Activated CD8-positive, alpha-beta memory T cell treated with anti-CD3 and anti-CD28 coated beads, Interleukin-2, amount 50 U/mL, for 1 hour (primary cell): Measurements from ENCODE around the gene GPR18.
"Not testable (repeated sequence)": the region's sequence is repeated elsewhere in the genome, so short reads cannot be mapped to it uniquely, and the experiment has no call there.

Experiments used
- DNase-seq: peaks from one replicate; pipeline ENCODE4 v3.0.0-alpha.2; 2020; ENCODE audit errors: extremely low read depth

The GPR18 gene

DNA sequence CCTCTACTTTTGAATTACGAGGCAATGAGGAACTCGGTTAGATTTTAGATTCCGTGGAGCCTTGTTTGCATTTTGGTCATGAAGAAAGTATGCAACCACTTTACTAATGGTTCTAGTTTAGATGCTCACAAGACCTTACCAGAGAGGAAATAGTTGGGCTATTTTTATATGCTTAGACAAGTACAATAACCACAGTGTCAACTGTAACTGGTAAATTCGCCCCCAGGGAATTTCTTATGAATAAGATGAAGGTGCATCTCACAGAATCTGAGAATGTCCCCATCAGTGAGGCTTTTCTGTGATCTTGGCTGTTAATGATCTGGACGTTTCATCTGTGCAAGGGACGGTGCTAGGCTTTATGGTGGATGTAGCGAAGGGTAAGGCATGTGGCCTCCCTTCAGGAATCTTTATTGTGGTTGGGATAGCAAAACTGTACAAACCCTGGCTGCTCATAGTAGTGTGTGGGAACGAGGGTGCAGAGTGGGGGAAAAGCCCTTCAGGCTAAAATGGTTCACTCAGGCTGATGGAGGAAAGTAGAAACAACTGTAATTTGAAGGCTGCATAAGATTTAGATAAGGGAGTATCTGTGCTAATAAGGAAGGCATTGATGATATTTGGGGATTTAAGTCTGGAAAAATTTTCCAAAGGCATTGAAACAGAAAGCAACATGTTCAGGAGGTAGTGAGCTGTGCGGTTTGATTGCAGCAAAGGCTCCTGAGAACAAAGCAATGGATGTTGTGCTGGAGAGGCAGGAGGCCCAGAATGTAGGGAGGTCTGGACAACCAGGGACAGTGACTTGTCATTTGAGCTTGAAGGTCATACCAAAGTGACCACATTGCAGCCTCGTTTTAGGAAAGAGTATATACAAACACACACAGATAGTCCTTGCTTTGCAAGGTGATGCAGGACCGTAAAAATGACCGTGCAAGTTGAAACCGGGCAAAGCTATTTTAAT, 29.2 kb downstream of the GPR18 start:
- no peak for DNase-seq

DNA sequence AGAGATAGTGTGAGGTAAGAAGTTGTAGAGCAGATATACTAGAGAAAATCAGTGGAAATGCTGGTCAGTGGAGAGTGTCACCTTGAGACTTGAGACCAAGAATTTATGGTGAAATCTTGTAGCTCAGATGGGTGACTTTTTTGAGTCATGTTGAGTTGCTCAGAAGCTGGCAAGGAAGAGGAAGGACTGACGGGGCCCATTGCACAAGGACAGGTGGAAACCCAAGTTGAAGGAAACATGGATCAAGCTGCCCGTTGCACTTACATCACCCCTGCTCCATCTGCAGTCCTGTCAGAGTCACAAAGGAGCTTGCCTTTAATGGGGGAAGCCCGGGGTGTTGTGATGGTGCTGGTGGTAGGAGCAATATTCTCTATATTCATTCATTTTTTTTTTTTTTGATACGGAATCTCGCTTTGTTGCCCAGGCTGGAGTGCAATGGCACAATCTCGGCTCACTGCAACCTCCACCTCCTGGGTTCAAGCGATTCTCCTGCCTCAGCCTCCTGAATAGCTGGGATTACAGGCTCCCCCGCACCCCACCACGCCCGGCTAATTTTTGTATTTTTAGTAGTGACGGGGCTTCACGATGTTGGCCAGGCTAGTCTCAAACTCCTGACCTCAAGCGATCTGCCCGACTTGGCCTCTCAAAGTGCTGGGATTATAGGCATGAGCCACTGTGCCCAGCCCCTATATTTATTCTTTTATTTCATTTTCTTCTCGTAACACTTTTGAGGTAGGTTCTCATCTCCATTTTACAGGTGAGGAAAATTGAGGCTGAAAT, 30.1 kb downstream of the GPR18 start:
- DNase-seq: no peak

DNA sequence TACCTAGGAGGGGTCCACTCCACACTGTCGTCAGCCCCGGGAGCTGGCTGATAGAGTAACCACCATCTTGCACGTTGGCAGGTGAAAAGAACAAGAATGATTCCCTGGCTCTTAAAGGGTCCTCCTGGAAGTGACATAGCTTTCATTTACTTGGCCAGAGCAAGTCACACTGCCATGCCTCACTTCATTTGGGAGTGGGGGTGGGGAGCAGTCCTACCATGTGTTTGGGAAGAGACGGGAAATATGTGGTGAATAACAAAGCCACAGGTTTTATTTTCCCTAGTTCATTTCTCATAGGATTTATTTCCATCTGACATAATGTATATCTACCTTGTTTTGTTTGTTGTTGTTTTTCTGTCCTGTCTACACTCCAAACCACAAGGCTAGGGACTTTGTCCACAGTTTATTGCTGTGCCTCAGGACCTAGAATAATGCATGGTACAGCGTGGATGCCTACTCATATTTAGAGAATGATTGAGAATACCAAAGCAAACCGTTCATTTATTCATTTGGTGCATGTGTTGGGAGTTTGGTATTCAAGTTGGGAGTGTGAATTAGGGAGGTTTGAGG, 30.8 kb downstream of the GPR18 start:
- no peak for DNase-seq

DNA sequence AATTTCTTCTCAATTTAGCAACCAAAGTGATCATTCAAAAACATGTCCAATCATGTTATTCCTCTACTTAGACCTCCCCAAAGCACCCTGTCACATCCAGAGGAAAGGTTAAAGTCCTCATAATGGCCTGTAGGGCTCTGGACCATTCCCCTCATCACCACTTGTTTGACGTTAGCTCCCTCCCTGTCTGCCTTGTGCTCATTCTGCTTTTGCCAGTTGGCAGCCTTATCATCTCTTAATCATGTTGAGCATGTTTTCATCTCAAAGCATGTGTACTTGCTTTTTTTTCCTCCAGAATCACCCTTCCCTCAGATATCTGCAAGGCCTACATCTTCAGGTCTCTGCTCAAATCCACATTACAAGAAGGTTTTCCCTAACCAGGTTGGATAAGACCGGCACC, 31.7 kb downstream of the GPR18 start:
- DNase-seq: no peak

DNA sequence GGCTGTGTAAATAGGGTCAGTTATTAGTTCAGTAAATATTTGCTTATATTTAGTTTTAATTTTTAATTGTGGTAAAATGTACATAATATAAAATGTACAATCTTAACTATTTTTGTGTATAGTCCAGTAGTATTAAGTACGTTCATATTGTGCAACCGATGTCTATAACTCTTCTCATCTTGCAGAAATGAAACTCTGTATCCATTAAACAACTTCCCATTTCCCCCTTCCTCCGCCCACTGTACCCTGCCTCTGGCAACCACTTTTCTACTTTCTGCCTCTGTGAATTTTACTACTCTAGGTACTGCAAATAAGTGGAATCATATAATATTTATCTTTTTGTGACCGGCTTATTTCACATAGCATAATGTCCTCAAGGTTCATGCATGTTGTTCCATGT, 33.1 kb downstream of the GPR18 start:
- no peak for DNase-seq

DNA sequence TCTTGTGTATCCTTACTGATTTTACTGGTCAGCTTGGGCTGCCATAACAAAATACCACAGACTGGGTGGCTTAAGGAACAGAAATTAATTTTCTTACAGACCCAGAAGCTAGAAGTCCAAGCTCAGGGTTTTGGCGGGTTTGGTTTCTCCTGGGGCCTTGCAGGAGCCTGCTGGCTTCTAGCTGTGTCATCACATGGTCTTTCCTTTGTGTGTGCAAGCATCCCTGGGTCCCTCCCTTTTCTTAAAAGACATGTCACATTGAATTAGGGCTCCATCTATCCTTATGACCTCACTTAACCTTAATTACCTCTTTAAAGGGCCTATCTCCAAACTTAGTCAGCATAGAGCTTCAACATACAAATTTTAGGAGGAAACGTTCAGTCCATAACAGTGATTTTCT, 34.2 kb downstream of the GPR18 start:
- no peak for DNase-seq

DNA sequence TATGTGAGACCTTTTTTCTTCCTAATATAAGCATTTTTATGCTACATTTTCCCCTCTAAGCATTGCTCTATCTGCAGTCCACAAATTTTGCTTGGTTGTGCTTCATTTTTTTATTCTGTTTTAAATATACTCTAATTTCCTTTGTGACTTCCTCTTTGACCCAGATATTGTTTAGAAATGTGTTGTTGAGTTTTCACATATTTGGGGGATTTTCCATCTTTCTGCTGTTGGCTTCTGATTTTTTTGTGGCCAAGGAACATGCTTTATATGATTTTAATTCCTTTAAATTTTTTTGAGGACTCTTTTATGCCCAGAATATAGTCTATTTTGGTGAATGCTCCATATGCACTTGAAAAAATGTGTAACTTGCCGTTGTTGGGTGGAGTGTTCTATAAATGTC, 34.6 kb downstream of the GPR18 start:
- DNase-seq: no peak

DNA sequence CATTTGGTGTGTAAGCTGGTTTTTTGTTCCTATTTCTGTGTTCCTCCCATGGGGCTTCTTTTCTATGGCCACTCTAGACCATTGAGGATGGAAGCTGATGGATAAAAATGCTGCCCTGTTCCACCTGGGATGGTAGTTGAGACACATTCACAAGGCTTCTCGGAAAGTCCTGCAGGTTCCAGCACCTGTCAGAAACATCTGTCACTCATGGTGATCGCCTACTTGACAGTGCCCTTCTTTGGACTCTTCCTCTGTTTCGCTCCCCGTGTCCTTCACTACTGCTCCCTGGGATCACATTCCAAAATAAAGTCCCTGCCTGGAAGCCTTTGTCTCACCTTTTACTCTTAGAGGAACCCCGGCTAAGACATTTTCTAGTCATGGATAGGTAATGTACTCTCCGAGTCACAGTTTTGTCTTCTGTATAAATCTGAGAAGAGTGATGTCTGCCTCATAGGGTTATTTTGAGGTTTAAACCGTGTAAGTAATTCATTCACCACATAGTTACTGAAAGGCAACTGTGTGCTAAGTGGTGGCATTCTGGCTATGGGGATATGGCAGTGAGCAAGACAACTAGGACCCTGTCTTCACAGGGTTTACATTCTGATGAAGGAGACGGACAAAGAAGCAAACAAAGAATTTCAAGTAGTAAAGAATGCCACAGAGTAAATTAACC, 36.5 kb downstream of the GPR18 start:
- DNase-seq: no peak

DNA sequence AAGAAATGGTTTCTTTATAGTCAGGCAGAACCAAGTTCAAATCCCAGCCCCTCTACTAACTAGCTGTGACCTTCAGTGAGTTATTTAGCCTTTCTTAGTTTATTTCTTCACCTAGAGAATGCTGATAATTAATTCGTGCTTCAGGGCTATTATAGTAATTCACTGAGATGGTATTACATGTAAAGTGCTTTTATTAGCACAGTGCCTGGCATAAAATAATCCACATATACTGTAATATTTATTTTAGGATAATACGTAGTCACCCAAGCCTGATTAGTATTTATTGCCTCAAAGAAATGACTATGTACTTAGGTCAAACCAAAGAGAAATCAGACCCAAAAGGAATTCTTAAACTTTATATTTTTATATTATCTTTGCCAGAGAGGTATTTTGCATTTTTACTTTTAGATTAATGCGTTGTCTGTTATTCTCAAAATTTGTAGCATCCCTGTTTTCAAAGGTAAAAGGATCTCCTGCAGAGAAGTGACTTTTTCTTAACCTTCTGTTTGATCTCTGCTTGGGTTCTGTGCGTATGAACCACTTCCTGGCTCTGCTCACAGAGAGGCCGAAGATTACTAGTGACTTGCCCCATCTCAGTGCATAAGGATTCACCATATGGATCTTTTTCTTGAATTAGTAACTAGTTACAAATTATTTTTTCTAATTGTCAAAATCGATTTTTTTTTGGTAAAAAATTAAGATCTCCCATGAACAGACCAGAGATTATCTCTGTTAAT, 37.8 kb downstream of the GPR18 start:
- DNase-seq: no peak

DNA sequence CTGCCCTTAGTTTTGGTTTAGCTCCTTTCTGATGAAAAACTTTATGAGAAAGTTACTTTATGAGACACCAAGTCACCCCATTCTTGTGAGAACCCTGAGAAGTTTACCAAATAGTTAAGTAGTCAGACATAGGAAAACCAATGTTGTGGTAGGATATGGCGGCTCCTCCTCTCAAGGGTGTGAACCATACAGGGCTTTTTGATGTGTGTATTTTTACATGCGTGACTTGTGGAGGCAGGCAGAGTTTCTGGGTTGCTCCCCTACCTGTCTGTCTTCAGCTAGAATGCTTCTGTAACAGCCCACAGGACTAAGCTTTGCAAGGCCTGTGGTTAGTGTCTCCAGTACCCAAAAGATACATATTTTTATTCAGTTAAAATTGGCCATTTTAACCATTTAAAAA, 39.2 kb downstream of the GPR18 start:
- no peak for DNase-seq

DNA sequence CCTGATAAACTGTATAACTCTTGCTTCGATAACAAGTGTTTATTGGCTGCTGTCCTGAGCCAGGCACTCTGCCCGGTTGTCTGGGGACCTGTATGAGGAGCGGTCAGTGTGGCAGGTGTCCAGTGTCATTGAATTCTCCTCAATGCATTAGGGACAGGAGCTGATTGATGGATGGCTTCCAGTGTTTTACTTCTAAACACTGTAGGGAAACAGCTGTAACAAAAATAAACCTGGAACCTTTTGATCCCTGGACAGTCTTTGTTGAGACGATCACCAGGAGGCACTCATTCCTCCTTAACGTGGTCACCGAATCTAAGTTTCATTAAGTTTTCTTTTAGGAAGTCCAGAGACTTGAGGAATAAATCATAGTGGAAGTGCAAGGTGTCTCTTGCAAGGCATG, 39.6 kb downstream of the GPR18 start:
- no peak for DNase-seq

DNA sequence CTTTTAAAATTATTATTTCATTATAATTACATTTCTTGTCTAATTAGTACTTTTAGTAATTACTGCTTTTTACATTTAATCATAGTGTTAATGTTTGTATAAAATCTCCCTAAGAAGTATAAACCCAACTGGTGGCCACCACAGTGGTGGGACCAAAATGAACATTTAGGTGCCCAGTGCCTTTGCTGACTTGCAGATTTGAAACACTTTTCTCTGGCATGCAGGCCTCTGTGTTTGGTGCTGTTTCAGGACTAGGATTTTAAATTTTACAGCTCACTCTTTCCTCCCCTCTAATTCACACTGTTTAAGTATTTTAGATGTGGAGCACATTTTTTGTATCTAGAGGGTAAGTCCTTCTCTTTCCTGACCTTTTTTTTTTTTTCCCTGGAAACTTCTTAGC, 40.1 kb downstream of the GPR18 start:
- no peak for DNase-seq

DNA sequence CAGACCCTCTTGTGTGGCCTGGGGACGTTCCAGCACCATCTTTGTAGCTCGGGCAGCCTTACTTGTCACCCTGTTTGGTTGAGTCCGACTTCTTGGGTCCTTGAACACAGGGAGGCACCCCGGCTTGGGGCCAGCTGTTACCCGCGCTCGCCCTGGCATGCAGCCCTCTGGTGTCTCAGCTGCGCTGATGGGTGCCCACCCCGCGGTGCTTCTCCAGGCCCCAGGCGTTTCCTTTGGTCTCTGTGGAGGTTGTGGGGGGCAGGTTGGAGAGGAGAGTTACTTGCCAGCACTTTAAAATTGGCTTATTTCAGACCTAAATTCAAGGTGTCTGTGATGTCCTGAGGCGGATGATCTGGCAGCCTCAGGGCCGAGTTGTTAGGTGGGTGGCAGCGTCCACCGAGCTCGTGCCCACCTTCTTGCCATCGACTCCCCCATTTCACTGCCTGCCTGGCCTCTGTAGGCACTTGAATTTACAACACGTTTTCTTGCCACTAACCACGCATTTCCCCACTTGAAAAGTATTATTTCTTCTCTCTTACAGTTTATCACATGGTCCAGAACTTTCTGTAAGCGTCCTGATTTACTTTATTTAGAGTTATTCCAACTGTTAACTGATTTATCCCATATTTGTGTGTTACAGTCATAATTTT, 40.6 kb downstream of the GPR18 start:
- DNase-seq: no peak

DNA sequence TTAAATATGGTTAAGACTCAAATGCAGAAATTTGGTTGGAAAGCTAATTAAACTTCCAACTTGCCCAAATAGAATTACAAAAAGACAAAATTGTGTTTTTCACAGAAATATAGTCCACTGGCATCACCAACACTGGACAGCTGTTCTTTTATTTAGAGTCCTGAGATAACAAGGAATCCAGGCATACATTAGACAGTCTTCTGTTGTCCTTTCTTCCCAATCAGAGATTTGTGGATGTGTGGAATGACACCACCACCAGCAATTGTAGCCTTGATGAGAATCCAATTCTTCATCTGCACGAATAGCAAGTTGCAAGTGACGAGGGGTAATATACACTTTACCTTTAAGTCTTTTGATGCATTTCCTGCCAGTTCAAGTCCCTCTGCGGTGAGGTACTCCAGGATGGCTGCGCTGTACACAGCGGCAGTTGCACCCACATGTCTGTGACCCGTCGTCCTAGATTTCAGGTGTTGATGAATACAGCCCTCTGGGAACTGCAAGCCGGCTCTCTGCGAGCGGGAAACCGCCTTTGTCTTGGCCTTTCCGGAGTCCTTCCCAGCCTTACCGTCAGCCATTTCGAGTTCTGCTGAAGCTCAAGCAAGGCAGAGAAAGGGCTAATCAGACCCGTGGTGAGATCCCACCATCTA, 42.9 kb downstream of the GPR18 start:
- DNase-seq: no peak

DNA sequence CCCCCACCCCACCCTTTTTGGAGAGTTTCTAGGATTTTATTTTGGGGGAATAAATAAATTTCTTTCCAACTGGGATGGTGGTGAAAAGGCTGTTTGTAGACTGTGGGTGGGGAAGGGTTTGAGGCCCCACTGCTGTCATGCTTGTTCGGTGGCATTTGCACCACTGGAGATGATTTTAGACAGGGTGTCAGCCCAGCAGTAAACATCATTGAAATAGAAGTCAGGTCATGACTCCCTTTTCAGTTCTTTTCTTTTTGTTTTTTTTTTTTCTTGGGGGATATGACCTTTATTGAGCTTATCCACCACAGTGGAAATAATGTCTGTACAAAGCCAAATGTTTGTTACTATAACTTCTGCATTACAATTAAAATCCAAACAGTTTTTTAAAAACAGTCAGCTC, 43.4 kb downstream of the GPR18 start:
- no peak for DNase-seq

DNA sequence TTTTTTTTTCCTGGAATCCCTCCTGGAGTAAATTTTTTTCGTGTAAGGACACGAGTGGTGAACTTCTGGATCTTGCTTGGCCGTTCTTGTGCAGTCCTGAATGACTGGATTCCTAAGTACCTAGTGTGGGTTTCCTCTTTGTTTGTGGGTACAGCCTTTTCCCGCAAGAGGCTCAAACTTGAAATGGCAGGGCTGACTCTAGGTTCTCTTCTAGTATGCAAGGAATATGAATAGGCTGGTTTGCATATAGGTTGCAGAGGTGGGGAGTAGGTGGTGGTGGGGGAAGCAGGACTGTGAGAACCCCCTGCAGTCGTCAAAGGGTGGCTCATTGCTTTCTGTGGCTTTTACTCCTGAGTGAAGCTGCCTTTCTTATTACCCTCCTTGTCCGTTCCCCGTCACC, 43.9 kb downstream of the GPR18 start:
- DNase-seq: no peak

DNA sequence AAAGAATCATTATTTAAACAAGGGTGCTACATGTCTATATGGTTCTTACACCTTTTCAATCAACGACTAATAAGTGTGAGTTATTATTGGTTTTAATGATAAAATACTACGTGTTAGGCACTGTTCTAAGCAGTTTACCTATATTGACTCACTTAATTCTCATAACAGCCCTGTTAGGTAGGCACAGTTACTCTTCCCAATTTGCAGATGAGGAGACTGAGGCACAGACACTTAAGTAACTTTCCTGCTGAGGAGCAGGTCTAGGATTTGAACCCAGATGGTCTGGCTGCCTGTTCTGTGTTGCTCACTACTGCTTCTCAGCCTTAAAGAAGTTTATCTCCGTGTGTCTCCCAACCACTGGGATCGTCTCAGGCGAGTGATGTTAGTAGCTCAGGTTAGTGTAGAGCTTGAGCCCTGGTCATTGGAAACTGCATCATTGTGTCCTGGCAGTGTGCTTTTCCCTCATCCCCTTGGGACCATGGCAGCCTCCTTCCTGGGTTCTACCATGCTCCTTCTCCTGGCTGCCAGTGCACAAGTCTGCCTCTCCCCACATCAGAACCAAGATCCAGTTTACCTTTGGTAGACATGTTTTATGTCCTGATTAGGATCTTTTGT, 46.7 kb downstream of the GPR18 start:
- no peak for DNase-seq

DNA sequence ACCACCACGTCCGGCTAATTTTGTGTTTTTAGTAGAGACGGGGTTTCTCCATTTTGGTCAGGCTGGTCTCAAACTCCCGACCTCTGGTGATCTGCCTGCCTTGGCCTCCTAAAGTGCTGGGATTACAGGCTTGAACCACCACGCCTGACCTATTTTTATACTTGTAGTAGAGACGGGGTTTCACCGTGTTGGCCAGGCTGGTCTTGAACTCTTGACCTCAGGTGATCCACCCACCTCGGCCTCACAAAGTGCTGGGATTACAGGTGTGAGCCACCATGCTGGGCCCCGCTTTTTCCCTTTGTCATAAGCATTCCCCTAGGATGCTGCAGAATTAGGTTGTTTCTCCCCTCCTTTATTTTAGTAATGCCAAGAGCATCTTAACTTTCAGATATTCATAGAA, 47.6 kb downstream of the GPR18 start:
- DNase-seq: not testable (repeated sequence)

DNA sequence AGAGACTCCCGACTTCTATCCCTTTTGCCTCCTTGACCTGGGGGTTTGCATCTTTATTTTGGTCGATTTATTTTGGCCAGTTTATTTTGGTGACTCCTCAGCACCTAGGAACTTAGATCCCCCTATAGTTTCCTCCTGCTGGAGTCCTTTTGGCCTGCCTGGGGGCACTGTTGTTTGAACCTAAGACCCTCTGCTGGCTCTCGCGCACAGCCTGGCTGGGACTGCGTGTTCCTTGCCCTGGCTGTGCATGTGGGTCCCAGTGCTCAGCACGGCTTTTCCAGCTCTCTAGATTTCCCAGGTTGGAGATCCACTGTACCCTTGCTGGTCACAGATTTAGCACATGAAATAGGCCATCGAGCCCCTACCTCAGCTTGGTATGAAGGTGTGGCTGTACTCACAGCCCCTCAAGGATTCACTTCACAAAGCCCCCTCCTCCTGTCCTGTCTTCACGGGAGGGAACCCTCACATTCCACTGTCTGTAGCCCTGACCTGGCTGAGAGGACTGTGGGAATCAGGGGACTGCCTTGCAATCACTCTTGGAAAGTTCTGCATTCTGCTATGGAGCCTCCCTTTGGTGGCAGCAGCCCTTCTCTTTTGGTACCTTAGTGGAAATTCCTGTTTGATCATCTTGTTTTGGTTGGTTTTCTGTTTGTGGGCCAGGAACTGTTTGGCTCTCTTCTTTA, 49.2 kb downstream of the GPR18 start:
- no peak for DNase-seq
